ENCODE measurements around the gene KRTAP12-3. TPM values are rescaled to one million over a fixed set of nuclear protein-coding genes. Genes with fewer than 3 reads are reported as not detected.

Gene KRTAP12-3
- total RNA-seq, 6 experiments from 2014 or later: not detected

- TF ChIP-seq CTCF (IDR thresholded peaks at IDR 0.05): no peak
- Mint-ChIP-seq H3K4me1 (ENCODE audit: low read depth) (no peaks in the 10 kb centered on the region), H3K27me3 (ENCODE audit: insufficient read depth) (no peaks in the 10 kb centered on the region; the same call in 1 of the 2 replicates)
These were observed 7.0 kb downstream of the KRTAP12-3 start for GRCh38 chr21:44664691-44665090.

DNA sequence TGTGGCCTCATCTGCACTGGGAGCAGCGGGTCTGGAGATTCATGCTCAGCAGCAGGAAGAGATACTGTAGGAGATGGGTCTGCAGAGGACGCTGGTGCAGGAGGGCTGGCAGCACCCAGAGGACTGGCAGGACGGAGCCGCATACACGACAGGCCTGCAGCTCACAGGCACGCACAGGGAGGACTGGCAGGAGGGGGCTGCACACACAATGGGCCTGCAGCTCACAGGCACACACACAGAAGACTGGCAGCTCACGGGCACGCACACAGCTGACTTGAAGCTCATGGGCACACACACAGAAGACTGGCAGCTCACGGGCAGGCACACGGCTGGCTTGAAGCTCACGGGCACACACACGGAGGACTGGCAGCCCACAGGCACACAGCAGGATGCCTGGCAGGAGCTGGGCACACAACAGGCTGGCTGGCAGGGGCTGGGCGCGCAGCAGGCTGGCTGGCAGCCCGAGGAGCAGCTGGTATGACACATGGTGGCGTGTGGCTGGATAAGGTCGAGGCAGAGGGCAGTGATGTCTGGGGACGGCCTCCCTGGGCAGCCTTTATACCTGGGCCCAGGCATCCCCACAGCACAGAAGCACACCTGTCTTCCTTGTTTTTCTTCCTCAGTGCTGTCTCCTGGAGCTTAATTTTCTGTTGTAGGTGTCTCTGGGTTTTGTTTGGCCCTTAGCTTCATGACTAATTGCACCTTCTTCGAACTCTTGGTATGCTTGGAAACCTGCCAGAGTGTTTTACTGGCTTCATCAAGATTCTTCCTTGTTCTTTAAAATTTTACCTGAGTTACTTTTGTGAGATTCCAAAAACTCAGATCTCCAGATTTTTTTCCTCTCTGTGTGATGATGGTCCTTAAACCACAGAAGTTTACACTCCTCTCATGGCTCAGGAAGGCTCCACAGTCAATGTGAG lies 8.9 kb downstream of the KRTAP12-3 start, which contains the start of gene KRTAP12-2:
Gene KRTAP12-2 (minus strand): TSS at position 527 of the 920 bp plus-strand sequence. CDS start 41 bp downstream, at position 486.
- no peak for DNase-seq
- no peaks in the 10 kb centered on the region for H3K36me3 Mint-ChIP-seq (ENCODE audit: low read depth)
- no peaks in the 10 kb centered on the region for H3K4me1 Mint-ChIP-seq (ENCODE audit: low read depth)
- no peak for TF ChIP-seq CTCF (IDR thresholded peaks at IDR 0.05)
- peaks cover 2% of the 10 kb centered on the region for H3K27me3 Mint-ChIP-seq (ENCODE audit: insufficient read depth)
- peaks cover 13% of the 10 kb centered on the region; the same call in 1 of the 2 replicates for H3K9me3 Mint-ChIP-seq
- no peak within 1 kb of the TSS for H3K27ac Mint-ChIP-seq
- H3K4me3 Mint-ChIP-seq: no peak within 1 kb of the TSS

More at GRCh38 chr21:44664691-44665090, 7.0 kb downstream of the KRTAP12-3 start:
- no peak for DNase-seq
- Mint-ChIP-seq H3K4me3 (no peak overlapping the region), H3K27ac (no peak overlapping the region), H3K36me3 (ENCODE audit: low read depth) (no peaks in the 10 kb centered on the region), H3K9me3 (peaks cover 17% of the 10 kb centered on the region; the same call in 1 of the 2 replicates)

DNA sequence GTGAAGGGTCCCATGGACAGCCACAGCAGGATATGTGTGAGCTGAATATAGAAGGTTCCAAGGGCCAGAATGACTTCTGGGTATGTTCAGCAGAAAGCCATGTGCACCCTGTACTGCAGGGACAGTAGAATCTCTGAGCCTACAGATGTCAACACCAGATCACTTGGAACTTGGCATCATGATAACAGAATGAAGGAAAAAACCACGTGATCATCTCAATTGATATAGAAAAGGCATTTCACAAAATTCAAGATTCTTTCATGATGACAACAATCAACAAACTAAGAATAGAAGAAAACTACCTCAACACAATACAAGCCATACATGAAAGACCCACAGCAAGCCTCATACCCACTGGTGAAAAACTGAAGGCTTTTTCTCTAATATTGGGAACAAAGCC lies 9.9 kb downstream of the KRTAP12-3 start:
- no peaks in the 10 kb centered on the region for H3K4me1 Mint-ChIP-seq (ENCODE audit: low read depth)

GRCh38 chr21:44670642-44671432 lies 13.1 kb downstream of the KRTAP12-3 start:
- Mint-ChIP-seq H3K9me3 (peaks cover 26% of the 10 kb centered on the region; the same call in 1 of the 2 replicates), H3K4me1 (ENCODE audit: low read depth) (no peaks in the 10 kb centered on the region), H3K27me3 (ENCODE audit: insufficient read depth) (peaks cover 10% of the 10 kb centered on the region), H3K27ac (no peak overlapping the region), H3K36me3 (ENCODE audit: low read depth) (0 out of 2 replicates have a peak, but pooled peaks cover 4% of the 10 kb centered on the region), H3K4me3 (no peak overlapping the region)
- no peak for TF ChIP-seq CTCF (IDR thresholded peaks at IDR 0.05)
- DNase-seq: no peak

More for the DNA sequence above, 9.9 kb downstream of the KRTAP12-3 start:
- no peak overlapping the region for H3K27ac Mint-ChIP-seq
- H3K4me3 Mint-ChIP-seq: no peak overlapping the region
- H3K36me3 Mint-ChIP-seq (ENCODE audit: low read depth): no peaks in the 10 kb centered on the region
- TF ChIP-seq CTCF (IDR thresholded peaks at IDR 0.05): no peak
- no peak for DNase-seq
- H3K9me3 Mint-ChIP-seq: peaks cover 14% of the 10 kb centered on the region; the same call in 1 of the 2 replicates
- peaks cover 2% of the 10 kb centered on the region for H3K27me3 Mint-ChIP-seq (ENCODE audit: insufficient read depth)

- Mint-ChIP-seq H3K36me3 (ENCODE audit: low read depth) (0 out of 2 replicates have a peak, but pooled peaks cover 4% of the 10 kb centered on the region), H3K27me3 (ENCODE audit: insufficient read depth) (peaks cover 16% of the 10 kb centered on the region), H3K4me3 (no peak overlapping the region), H3K27ac (no peak overlapping the region), H3K4me1 (ENCODE audit: low read depth) (no peaks in the 10 kb centered on the region), H3K9me3 (peaks cover 20% of the 10 kb centered on the region; the same call in 1 of the 2 replicates)
- no peak for TF ChIP-seq CTCF (IDR thresholded peaks at IDR 0.05)
- DNase-seq: no peak
These were observed 14.2 kb downstream of the KRTAP12-3 start for GRCh38 chr21:44671911-44672310.
